ENCODE results near the gene SMYD3.
"Not testable (repeated sequence)": the region's sequence is repeated elsewhere in the genome, so short reads cannot be mapped to it uniquely, and the experiment has no call there.

The SMYD3 gene

GRCh38 chr1:246373828-246374569 is 133.1 kb downstream of the SMYD3 start:
- POLR2A ChIA-PET, result no interaction called here
- CTCF ChIA-PET, result no interaction called here
- no peak for DNase-seq (ENCODE audit: extremely low spot score)

GRCh38 chr1:246372559-246372958 is 134.5 kb downstream of the SMYD3 start:
- ChIA-PET POLR2A (no interaction called here), CTCF (no interaction called here)
- TF ChIP-seq HDGF (IDR thresholded peaks at IDR 0.05; ENCODE audit: borderline replicate concordance), result no peak
- TF ChIP-seq PKNOX1 (IDR thresholded peaks at IDR 0.05), result no peak
- TF ChIP-seq ELF4 (IDR thresholded peaks at IDR 0.05), result no peak
- no peak for TF ChIP-seq TARDBP (IDR thresholded peaks at IDR 0.05)
- TF ChIP-seq NFRKB (IDR thresholded peaks at IDR 0.05), result no peak
- TF ChIP-seq SUZ12 (IDR thresholded peaks at IDR 0.05), result no peak
- TF ChIP-seq ZNF384 (IDR thresholded peaks at IDR 0.05), result no peak
- no peak for TF ChIP-seq FOXA1 (IDR thresholded peaks at IDR 0.05)
- DNase-seq (ENCODE audit: extremely low spot score), result no peak

More at GRCh38 chr1:246373828-246374569, 133.1 kb downstream of the SMYD3 start:
- TF ChIP-seq FOXA1 (IDR thresholded peaks at IDR 0.05), result no peak
- no peak for TF ChIP-seq ELF4 (IDR thresholded peaks at IDR 0.05)
- TF ChIP-seq LEF1 (IDR thresholded peaks at IDR 0.05; ENCODE audit: borderline replicate concordance), result no peak
- TF ChIP-seq ARNT (IDR thresholded peaks at IDR 0.05), result no peak
- TF ChIP-seq PKNOX1 (IDR thresholded peaks at IDR 0.05), result no peak
- TF ChIP-seq FOXM1 (IDR thresholded peaks at IDR 0.05; ENCODE audit: borderline replicate concordance), result no peak

- CTCF ChIA-PET, result no interaction called here
- no peak for DNase-seq (ENCODE audit: extremely low spot score)
- TF ChIP-seq LEF1 (IDR thresholded peaks at IDR 0.05; ENCODE audit: borderline replicate concordance) (no peak), NFRKB (IDR thresholded peaks at IDR 0.05) (no peak)
- POLR2A ChIA-PET, result no interaction called here
Measured at GRCh38 chr1:246367041-246367440, 140.0 kb downstream of the SMYD3 start.

- ChIA-PET CTCF (no interaction called here), POLR2A (no interaction called here)
- DNase-seq (ENCODE audit: extremely low spot score), result no peak
- TF ChIP-seq FOXK2 (IDR thresholded peaks at IDR 0.05), result no peak
- no peak for TF ChIP-seq CTBP1 (IDR thresholded peaks at IDR 0.05; ENCODE audit: borderline replicate concordance)
- TF ChIP-seq L3MBTL2 (conservative IDR thresholded peaks at IDR 0.05), result no peak
- TF ChIP-seq SUZ12 (IDR thresholded peaks at IDR 0.05), result no peak
- no peak for TF ChIP-seq NFRKB (IDR thresholded peaks at IDR 0.05)
- no peak for TF ChIP-seq LEF1 (IDR thresholded peaks at IDR 0.05; ENCODE audit: borderline replicate concordance)
- TF ChIP-seq ARNT (IDR thresholded peaks at IDR 0.05), result no peak
- no peak for TF ChIP-seq HDGF (IDR thresholded peaks at IDR 0.05; ENCODE audit: borderline replicate concordance)
- TF ChIP-seq TARDBP (IDR thresholded peaks at IDR 0.05), result no peak
- TF ChIP-seq ELF4 (IDR thresholded peaks at IDR 0.05), result no peak
- TF ChIP-seq ZNF384 (IDR thresholded peaks at IDR 0.05), result no peak
- no peak for TF ChIP-seq BHLHE40 (IDR thresholded peaks at IDR 0.05; ENCODE audit: borderline replicate concordance)
- TF ChIP-seq SP1 (IDR thresholded peaks at IDR 0.05), result no peak
- TF ChIP-seq FOXM1 (IDR thresholded peaks at IDR 0.05; ENCODE audit: borderline replicate concordance), result no peak
- TF ChIP-seq PKNOX1 (IDR thresholded peaks at IDR 0.05), result no peak
Measured at GRCh38 chr1:246365708-246366107, 141.4 kb downstream of the SMYD3 start.

GRCh38 chr1:246364415-246364941 is 142.6 kb downstream of the SMYD3 start:
- ChIA-PET POLR2A (no interaction called here), CTCF (no interaction called here)
- no peak for DNase-seq (ENCODE audit: extremely low spot score)

GRCh38 chr1:246357014-246357598 is 150.0 kb downstream of the SMYD3 start:
- DNase-seq (ENCODE audit: extremely low spot score); POLR2A ChIA-PET; CTCF ChIA-PET: not testable (repeated sequence)

More at GRCh38 chr1:246364415-246364941, 142.6 kb downstream of the SMYD3 start:
- TF ChIP-seq ZNF384 (IDR thresholded peaks at IDR 0.05) (no peak), NFRKB (IDR thresholded peaks at IDR 0.05) (no peak), FOXK2 (IDR thresholded peaks at IDR 0.05) (no peak), SUZ12 (IDR thresholded peaks at IDR 0.05) (no peak), L3MBTL2 (conservative IDR thresholded peaks at IDR 0.05) (no peak), CTBP1 (IDR thresholded peaks at IDR 0.05; ENCODE audit: borderline replicate concordance) (no peak), SP1 (IDR thresholded peaks at IDR 0.05) (no peak), PKNOX1 (IDR thresholded peaks at IDR 0.05) (no peak), FOXM1 (IDR thresholded peaks at IDR 0.05; ENCODE audit: borderline replicate concordance) (no peak), HDGF (IDR thresholded peaks at IDR 0.05; ENCODE audit: borderline replicate concordance) (no peak), ELF4 (IDR thresholded peaks at IDR 0.05) (no peak), ARNT (IDR thresholded peaks at IDR 0.05) (no peak), LEF1 (IDR thresholded peaks at IDR 0.05; ENCODE audit: borderline replicate concordance) (no peak), TARDBP (IDR thresholded peaks at IDR 0.05) (no peak), FOXA1 (IDR thresholded peaks at IDR 0.05) (no peak), BHLHE40 (IDR thresholded peaks at IDR 0.05; ENCODE audit: borderline replicate concordance) (no peak)

All from HEK293T (cell line).